ENCODE measurements around the gene NPR3. TPM values are rescaled to one million over a fixed set of nuclear protein-coding genes. Genes with fewer than 3 reads are reported as not detected.

The NPR3 gene
- total RNA-seq, 4 donors from 2014 or later, result 0.65 to 2.1 (median 1.5) TPM

DNA sequence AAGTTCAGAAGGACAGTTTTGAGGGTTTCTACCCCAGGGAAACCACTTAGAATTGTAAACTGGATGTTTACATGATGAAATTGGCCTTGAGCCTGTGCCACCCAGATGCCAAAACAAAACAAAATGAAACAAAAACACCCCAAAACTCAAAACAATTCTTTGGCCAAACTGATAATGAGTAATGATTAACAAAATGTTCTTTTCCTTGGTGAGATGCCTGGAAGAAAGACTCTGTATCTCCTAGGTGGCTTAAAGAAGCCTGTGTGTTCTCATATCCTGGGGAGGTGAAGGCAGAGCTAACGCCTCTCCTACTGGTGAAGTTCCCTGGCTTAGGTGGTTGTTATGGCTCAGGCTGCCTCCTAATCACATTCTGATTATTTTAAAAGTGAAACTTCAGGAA is 120.5 kb downstream of the NPR3 start:
- Histone ChIP-seq H3K4me1 (no peaks in the 10 kb centered on the region), H3K9me3 (no peaks in the 10 kb centered on the region), H3K27ac (replicated peaks in 1 of 4) (no peak overlapping the region), H3K27me3 (no peaks in the 10 kb centered on the region), H3K36me3 (no peaks in the 10 kb centered on the region), H3K4me3 (no peak overlapping the region)
- intact Hi-C loops (cut with DNase I), result no loop called here
- no peak for DNase-seq (ENCODE audit: extremely low spot score)
- 56% methylated on average over 1 of the region's 1 CpG for WGBS
- TF ChIP-seq, protein P1, sequence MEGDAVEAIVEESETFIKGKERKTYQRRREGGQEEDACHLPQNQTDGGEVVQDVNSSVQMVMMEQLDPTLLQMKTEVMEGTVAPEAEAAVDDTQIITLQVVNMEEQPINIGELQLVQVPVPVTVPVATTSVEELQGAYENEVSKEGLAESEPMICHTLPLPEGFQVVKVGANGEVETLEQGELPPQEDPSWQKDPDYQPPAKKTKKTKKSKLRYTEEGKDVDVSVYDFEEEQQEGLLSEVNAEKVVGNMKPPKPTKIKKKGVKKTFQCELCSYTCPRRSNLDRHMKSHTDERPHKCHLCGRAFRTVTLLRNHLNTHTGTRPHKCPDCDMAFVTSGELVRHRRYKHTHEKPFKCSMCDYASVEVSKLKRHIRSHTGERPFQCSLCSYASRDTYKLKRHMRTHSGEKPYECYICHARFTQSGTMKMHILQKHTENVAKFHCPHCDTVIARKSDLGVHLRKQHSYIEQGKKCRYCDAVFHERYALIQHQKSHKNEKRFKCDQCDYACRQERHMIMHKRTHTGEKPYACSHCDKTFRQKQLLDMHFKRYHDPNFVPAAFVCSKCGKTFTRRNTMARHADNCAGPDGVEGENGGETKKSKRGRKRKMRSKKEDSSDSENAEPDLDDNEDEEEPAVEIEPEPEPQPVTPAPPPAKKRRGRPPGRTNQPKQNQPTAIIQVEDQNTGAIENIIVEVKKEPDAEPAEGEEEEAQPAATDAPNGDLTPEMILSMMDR (IDR thresholded peaks at IDR 0.05), result no peak
- TF ChIP-seq POLR2A (IDR thresholded peaks at IDR 0.05; ENCODE audit: low read depth), result no peak
- TF ChIP-seq EP300 (IDR thresholded peaks at IDR 0.05), result no peak
- no peak for TF ChIP-seq POLR2AphosphoS5 (IDR thresholded peaks at IDR 0.05)

DNA sequence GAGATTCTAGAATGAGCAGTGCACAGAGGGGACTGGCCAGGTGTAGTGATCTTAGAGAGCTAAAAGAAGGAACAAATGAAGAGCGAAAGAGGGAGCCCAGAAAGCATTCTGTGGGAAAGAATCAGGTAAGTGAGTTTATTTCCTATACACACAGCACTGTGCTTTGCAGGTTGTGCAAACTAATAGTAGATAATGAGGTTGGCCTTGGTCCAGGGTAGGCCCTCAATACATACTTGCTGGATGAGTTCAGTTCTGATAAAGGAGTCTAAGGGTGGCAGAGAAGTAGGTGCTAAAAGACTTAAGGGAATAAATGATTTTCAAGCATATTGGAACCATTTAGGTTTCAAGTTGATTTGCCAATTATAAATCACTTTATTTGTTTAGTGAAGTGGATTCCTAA is 122.0 kb downstream of the NPR3 start:
- H3K36me3 ChIP-seq, result no peaks in the 10 kb centered on the region
- no peak for TF ChIP-seq POLR2A (IDR thresholded peaks at IDR 0.05; ENCODE audit: low read depth)
- no peak for DNase-seq (ENCODE audit: extremely low spot score)
- H3K4me3 ChIP-seq, result no peak overlapping the region
- H3K27ac ChIP-seq (replicated peaks in 1 of 4), result no peak overlapping the region
- no peaks in the 10 kb centered on the region for H3K27me3 ChIP-seq
- 100% methylated on average over 1 of the region's 1 CpG for WGBS
- intact Hi-C loops (cut with DNase I), result no loop called here
- H3K4me1 ChIP-seq, result no peaks in the 10 kb centered on the region
- H3K9me3 ChIP-seq, result no peaks in the 10 kb centered on the region

DNA sequence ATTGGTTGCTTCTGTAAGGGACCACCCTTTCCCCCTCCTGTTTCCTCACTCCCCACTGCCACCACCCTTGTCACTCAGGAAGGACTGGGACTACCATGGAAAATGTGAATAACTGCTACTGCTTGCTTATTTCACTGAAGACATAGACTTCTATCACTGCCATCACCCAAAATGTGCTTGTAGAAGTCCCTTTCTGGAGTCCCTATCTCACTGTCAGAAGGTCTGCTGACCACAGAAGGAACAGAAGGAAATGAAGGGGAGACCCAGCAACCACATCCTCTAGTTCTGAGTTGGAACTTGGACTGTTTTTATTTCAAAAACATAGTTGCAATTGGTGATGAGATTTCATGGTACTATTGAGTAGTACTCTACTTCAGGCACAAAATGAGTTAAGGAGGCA is 122.5 kb downstream of the NPR3 start:
- no peaks in the 10 kb centered on the region for H3K27me3 ChIP-seq
- DNase-seq (ENCODE audit: extremely low spot score), result no peak
- TF ChIP-seq EP300 (IDR thresholded peaks at IDR 0.05) (no peak), POLR2A (IDR thresholded peaks at IDR 0.05; ENCODE audit: low read depth) (no peak), POLR2AphosphoS5 (IDR thresholded peaks at IDR 0.05) (no peak)
- TF ChIP-seq, protein P1 (IDR thresholded peaks at IDR 0.05), result no peak
- H3K4me1 ChIP-seq, result no peaks in the 10 kb centered on the region
- no peaks in the 10 kb centered on the region for H3K9me3 ChIP-seq
- intact Hi-C loops (cut with DNase I), result no loop called here
- no peak overlapping the region for H3K27ac ChIP-seq (replicated peaks in 1 of 4)
- H3K36me3 ChIP-seq, result no peaks in the 10 kb centered on the region
- no peak overlapping the region for H3K4me3 ChIP-seq

DNA sequence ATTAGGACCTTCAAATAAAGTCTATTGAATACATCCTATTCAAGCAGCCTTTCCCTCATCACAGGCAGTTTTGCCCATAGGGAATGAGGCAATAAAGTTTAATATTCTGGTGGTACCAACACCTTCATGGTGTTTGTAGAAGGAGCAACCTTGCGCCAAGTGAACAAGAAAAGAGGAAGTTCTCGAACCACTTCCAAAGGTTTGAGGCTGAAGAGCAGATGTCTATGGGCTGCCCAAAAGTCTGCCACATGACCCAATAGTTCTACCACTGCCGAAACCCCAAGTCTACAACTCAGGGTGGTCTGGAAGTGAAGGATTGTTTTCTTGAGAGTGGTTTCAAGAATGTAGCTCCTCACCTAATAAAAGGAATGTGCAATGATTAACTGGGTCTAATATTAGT is 123.1 kb downstream of the NPR3 start:
- intact Hi-C loops (cut with DNase I), result no loop called here
- Histone ChIP-seq H3K36me3 (no peaks in the 10 kb centered on the region), H3K27ac (replicated peaks in 1 of 4) (no peak overlapping the region), H3K4me3 (no peak overlapping the region), H3K4me1 (no peaks in the 10 kb centered on the region), H3K27me3 (no peaks in the 10 kb centered on the region), H3K9me3 (no peaks in the 10 kb centered on the region)
- no peak for DNase-seq (ENCODE audit: extremely low spot score)
- 85% methylated on average over 3 of the region's 3 CpGs for WGBS
- TF ChIP-seq, protein P1 (IDR thresholded peaks at IDR 0.05), result no peak
- TF ChIP-seq POLR2AphosphoS5 (IDR thresholded peaks at IDR 0.05) (no peak), EP300 (IDR thresholded peaks at IDR 0.05) (no peak), POLR2A (IDR thresholded peaks at IDR 0.05; ENCODE audit: low read depth) (no peak)

DNA sequence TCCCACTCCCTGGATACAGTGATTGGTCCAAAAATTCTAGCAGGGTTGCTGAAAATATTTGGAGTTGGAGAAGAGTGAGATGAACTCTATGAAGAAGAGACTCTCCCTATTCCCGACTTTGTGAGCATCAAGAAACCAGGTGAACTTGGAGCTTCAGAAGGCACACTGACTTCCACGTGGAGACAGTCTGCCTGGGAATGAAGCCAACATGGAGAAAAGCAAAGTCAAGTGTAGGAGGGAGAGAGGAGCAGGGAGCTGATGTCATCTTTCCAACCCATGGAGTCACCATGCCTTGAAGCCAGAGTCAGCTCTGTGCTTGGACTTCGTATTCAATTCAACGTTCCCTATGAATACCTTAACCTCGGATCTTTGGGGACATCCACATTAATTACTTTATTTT is 125.1 kb downstream of the NPR3 start:
- H3K27ac ChIP-seq (replicated peaks in 1 of 4), result no peak overlapping the region
- no peaks in the 10 kb centered on the region for H3K27me3 ChIP-seq
- DNase-seq (ENCODE audit: extremely low spot score), result no peak
- no peaks in the 10 kb centered on the region for H3K4me1 ChIP-seq
- TF ChIP-seq POLR2AphosphoS5 (IDR thresholded peaks at IDR 0.05) (no peak), EP300 (IDR thresholded peaks at IDR 0.05) (no peak), POLR2A (IDR thresholded peaks at IDR 0.05; ENCODE audit: low read depth) (no peak)
- TF ChIP-seq, protein P1 (IDR thresholded peaks at IDR 0.05), result no peak
- WGBS, result 80% methylated on average over 5 of the region's 5 CpGs
- intact Hi-C loops (cut with DNase I), result no loop called here
- no peaks in the 10 kb centered on the region for H3K9me3 ChIP-seq
- no peaks in the 10 kb centered on the region for H3K36me3 ChIP-seq
- no peak overlapping the region for H3K4me3 ChIP-seq

Measured in esophagus muscularis mucosa (tissue), 4 donors.